NCI-H187 treated with DMSO at 0.1 percent for 48 hours (cell line): Measurements from ENCODE around the gene PHF19.

Source experiments
- DNase-seq: peaks from one replicate; lab custom pipeline; 2025; lab: John Stamatoyannopoulos, UW

Gene PHF19

DNA sequence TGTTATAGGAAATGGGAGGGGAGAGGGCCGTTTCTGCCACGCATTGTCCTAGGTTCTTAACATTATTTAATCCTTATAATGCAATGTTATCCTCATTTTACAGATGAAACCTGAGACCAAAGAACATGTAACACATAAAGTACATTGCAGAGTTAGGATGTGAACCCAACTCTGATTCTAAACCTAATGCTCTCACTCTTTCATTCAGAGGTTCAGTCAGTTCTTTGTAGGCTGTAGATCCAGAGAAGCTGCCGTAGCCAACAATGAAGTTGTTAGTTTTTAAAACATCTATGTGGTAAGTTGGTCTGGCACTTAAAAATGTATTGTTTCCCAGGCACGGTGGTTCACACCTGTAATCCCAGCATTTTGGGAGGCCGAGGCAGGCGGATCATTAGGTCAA is 23.8 kb downstream of the PHF19 start:
- no peak for DNase-seq

DNA sequence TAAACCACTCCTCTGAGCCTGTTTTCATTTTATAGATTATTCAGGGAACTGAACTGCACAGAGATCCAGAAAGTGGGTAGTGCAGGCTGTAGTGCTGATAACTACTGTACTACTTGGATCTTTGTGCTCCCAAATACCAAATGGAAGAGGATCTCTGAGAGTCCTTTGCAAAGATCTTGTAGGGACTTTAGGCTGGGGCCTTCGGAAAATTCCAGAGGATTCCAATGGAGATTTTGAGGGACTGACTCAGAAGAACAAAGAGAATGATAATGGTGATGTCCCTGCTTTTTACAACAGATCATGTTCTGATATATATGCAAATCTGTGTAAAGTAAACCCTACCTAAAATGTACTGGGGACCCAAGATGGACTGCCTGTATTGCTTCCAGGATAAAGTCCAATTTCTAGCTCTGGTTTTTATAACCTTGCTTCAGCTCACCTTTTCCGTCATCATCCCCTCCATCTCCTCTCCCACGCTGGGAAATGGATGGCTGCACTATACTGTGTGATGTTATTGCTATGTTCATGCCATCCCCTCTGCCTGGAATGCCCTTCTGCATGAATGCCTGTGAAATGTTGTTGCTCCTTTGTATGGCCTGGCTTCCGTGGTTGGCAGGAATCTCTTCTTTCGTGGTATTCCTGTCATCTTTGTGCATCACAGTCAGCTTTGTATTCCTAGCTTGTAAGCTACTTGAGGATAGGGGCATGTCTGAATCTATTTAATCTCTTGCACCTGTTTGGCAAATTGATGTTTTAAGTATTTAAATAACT is 24.6 kb downstream of the PHF19 start:
- no peak for DNase-seq

DNA sequence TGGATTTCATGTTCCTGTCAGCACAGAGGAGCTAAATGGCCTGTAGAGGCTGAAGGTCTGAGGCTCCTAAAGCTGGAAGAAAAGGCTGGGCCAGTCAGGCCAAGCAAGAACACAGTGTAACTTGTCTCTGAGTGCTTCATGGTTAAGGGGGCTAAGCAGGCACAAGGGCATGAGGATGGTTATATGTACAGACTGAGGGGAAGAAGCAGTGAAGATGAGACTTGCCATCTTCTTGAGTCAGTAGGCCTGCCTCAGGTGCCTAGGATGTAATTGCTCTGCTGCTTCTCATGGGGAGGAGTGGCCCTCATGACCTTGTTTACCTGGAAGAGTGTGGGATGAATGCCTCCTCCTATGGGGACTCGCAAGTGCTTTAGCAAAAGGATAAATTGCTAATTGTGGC is 25.5 kb downstream of the PHF19 start:
- no peak for DNase-seq

DNA sequence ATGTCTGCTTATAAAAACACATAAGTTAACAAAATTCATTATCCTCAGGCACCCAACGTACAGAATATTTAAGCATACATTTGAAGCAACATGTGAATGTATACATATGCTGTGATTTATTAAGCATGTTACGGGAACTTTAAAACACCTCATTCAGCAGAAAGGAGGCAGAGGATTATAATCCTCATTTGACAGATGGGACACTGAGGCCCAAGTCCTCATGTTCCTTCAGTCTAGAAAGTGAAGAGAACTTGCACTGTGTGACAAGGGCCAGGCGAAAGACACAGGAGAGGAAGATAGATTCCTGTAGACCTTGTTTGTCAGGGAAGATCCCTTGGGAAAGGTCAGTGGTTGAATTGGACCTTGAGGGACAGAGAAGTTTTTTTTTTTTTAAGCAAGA is 26.7 kb downstream of the PHF19 start:
- DNase-seq, result no peak

DNA sequence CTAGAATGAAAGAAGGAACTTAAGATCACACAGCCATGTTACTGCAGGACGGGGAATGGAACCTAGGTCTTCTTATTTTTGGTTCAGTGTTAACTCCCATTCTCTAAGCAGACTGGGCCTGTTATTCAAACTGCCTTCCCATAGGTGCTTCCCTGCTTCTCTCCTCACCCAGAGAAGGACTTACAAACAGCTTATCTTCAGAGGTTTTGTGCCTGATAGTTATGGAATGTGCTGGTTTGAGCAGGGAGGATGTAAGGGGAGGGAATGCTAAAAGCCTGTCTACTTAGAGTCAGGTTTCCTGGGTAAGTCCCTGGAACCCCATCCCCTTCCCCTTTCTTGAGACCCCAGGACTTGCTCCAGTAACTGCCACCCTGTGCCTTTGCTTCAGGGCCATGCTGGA is 30.1 kb downstream of the PHF19 start:
- DNase-seq, result no peak

DNA sequence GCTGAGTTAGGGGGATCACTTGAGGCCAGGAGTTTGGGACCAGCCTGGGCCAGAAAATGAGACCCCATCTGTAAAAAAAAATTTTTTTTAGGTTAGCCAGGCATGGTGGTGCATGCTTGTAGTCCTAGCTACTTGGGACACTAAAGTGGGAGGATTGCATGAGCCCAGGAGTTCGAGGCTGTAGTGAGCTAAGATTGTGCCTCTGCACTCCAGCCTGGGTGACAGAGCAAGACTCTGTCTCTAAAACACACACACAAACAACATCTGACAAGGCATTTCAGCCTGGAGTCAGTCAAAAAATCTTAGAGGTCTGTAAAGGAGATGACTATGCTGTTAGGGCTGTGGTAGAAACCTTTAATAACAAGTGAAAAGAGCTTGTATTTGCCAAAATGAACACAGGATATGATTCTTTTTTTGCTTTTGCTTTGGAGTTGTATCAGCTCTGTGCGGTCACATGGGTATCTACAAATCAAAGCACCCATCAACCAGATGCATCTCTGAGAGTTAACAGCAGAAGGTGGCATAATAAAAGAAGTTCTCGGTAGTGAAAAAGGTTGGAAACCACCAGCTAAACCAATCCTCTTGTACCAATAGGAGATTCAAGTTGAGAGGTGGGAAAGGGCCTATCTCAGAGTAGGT is 30.6 kb downstream of the PHF19 start:
- DNase-seq, result no peak

DNA sequence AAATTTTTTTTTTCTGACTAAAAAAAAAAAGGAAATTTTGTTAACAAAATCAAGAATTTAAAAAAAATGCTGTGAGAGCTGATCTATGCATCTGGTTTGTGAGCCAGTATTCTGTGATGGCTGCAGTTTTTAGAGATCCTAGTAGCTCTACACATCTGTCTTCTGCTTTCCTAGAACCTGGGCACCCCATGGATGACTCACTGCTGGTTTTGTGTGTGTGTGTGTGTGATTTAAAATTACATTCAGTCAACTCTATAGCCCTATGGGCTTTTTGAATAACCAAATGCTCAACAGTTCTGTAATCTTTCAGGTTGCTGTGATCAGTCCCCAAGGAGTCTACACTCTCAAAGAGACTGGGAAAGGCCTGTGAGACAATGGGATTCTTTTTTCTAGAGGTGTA is 31.7 kb downstream of the PHF19 start:
- no peak for DNase-seq

DNA sequence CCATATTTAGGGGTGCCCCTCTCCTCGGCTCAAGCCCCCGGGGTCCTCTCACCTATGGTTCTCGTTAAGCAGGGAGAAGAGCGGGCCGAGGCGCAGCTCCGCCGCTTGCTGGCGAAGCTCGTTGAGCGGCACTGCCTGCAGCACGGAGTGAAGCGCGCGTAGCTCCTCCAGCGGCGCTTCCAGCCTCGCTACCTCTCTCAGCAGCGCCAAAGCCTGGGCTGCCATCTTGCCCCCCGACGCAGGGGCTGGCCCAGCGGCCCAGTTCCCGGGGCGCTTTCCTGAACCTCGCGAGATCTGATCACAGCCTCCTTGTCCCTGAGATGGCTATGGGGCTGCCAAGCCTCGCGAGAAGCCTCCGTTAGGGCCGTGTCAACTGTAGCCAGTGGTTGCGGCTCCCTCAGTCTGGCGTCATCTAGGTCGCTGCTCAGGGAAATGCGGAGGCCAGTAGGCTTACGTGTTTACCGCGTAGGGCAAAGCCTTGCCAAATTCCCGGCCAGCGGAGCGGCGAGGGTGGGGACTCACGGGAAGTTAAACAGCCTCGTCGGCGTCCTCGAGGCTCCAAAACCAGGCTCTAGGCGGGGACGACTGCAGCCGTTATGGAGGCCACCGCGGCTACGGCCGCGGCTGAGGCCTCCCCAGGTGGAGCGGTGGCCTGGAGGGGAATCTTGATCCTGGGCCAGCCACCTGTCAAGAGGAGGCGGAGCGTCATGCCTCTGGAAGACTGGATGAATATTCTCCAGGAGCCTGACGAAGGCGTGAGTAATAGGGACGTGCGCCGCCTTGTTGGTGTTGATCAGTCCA is 34.1 kb downstream of the PHF19 start, which contains the start of gene PSMD5:
Gene PSMD5, minus strand, starts transcription at position 238 of the 801 bp plus-strand sequence. Its CDS starts 13 bp downstream, at position 225.
- peak; percentile 85 for DNase-seq

DNA sequence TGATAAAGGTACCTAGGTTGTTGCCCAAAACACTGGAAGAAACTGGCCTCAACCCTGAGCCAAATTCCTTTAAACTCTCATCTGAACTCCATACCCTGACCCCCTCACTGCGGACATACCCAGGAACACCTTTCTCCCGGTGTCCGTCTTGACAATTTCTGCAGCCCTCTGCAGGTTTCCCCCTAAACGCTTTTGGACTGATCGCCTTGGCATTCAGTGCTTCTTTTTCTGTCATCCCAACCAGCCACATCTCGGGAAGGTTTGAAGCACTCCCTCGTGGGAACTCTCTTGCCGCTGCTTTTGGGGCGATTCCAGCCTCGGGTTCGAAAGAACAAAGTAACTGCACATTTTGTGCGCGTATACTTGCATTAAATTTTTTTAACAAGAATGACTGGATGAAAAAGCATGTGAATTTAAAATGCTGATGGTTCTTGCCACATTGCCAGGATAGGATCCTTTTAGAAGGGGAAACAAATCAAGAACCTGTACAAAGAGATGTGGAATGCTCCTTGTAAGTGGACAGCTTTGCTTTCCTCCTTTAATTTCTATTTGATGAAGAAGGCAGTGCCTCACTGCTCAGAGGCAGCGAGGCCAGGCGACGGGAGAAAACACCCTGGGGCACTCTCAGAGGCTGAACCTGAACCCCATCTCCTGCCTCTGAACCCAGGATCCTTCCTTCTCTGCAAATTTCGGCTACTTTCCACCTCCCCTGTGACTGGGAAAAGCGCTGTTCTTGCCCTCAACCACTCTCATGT is 34.9 kb downstream of the PHF19 start:
- no peak for DNase-seq

DNA sequence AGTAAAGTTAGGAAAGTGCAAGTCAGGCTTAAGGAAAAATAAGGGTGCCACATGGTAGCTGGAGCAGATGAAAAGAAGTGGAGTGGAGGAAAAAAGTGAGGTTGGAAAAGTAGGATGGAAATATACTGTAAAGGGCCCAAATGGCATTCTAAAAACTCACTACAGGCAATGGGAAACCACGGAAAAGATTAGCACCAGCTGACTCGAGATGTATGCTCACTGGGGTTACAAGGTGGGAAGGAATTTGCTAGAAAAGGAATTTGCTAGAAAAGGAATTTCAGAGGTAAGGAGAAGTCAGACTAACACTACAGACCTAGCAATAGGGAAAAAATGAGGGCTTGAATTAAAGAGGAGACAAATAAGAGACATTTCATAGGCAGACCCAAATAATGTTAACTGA is 37.8 kb downstream of the PHF19 start:
- no peak for DNase-seq

DNA sequence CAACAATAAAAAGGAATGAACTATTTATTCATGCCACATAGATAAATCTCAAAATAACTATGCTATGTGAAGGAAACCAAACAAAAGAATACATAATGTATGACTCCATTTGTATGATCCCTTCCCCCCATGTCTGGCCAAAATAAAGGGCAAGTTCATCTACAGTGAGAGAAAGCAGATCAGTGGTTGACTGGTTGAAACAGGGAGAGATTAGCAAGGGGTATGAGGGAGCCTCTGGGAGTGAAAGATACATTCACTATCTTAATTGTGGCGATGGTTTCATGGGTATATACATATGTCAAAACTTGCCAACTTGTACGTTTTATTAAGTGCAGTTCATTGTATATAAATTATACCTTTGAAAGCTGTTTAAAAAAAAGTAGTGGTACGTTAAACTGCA is 39.1 kb downstream of the PHF19 start:
- DNase-seq, result no peak

DNA sequence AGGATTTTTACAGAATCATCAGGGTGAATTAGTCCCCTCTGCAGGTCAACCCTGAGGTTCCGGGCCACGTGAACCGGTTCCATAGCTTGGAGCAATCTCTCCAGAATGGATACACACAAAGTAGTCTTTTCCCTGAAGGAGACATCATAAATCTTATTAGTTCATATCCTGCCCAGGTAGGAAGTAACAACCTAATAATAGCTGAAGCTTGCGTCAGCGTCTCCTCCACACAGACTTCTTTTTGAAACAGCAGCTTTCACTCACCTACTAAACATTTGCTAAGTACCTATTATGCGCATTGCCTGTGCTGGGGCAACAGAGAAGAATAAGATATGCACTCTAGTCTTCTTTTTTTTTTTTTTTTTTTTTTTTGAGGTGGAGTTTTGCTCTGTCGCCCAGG is 43.7 kb downstream of the PHF19 start:
- no peak for DNase-seq

DNA sequence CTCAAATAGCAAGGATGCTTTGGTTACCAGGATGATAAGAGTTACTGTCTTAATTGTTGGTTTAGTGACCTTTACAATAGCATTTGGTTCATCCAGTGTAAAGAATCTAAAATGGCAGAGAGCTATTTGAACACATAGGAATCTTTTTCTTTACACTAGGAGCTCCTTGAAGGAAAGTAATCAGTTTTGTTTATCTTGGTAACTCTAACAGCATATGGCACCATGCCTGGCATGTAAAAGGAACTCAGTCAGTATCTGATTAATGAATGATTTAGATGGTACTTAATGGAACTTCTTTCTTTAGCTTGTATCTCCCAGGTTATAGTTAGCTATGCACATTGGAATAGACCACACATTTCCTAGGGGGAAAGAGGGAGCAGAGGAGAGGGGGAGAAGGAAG is 44.2 kb downstream of the PHF19 start:
- no peak for DNase-seq

DNA sequence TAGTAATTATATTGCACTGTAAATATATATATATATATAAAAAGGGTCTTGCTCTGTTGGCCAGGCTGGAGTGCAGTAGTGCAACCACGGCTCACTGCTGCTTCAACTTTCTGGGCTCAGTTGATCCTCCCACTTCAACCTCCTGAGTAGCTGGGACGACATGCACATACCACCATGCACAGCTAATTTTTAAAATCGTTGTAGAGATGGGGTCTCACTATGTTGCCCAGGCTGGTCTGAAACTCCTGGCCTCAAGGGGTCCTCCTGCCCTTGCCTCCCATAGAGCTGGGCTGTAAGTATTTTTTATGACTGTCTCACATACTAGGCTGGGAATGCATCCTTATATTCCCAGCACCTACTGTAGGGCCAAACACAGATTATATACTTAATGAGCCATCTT is 46.1 kb downstream of the PHF19 start:
- DNase-seq, result no peak

DNA sequence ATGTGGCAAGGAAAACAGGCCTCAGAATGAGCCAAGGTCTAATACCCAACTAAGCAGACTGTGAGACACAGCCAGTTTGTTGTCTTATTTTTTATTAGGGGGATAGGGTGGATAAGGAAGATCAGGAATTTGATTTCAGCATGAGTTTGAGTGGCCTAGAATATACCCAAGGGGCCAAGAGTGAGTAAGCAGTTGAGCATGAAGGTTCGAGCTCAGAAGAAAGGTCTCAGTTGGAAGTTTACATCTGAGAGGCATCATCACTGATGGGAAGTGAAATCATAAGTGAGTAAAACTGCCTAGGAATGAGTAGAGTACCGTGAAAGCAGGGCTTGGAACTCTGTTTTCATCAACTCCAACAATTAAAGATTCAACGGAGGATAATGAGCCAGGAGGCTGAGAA is 46.8 kb downstream of the PHF19 start:
- DNase-seq, result no peak

DNA sequence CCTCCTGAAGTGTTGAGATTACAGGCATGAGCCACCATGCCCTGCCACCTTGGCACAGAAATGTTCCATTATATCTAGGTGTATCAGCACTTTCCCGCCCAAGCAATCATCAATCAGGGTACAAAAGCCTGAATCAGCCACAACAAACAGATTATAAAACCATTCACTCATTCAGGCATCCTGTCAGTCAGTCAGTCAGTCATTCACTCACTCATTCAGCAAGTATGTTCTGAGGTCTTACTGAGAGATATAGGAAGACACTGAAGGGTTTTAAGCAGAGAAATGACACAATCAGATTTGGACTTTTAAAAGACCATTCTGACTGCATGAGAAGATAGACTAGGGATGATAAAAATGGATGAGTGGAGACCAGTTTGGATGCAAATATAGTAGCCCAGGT is 47.3 kb downstream of the PHF19 start:
- DNase-seq, result no peak

DNA sequence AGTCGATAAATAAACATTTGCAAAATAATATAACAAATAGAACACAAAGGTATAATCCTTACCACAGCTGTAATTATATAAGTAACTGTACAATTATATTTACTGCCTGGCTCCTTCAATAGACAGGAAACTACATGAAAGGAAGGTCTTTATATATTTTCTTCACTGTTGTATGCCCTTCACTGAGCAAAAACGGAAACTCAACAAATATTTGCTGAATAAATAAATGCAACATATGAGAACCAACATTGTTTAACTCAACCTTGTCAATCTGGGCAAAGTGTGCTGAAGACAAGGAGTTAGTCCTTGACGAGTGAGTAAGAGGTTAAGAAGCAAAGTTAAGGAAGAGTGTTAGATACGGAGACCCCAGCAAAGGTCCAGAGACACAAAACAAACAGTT is 56.9 kb downstream of the PHF19 start:
- no peak for DNase-seq

DNA sequence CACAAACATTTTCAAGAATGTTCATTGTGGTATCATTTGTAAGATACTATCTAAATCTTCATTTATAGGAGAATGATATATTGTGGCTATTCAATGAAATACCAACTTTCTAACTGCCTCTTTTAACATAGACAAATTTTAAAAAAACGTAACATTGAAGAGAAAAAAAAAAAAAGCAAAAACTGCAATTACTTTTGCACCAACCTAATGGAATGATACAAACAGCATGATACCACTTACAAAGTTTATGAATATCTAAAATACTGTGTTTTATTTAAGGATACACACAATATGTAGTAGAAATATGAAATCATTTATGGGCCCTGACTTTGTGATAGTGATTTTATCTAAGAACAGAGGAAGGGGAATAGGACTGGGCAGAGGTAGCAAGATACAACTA is 58.4 kb downstream of the PHF19 start:
- no peak for DNase-seq

DNA sequence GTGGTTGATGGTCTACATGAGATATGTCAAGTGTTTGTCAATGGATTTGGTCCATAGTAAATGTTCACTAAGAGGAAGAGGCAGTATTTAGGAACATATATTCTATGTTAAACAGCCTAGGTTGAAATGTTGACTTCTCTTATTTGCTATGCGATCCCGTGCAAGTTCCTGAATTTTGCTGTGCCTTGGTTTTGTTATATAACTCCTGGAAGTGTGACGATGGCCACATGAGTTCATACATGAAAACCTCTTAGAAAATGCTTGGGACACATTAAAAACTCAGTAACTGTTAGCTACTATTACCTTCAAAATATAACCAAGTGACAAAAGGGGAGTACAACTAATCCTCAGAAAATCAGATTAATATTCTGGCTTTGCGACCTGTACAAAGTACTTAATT is 61.9 kb downstream of the PHF19 start:
- no peak for DNase-seq

DNA sequence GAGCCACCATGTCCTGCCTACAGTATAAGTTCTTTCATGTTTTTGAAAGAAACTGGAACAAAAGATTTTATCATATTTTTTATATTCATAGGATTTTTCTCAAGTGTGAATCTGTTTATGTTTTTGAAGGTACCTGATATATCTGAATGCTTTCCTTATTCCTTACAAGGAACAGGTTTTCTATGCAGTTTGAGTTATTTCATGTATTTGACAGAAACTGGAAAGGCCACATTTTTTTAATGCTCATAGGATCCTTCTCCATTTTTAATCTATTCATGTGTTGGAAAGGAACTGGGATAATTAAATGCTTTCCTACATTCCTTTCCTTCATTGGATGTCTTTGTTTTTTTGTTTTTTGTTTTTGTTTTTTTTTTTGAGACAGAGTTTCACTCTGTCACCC is 68.1 kb downstream of the PHF19 start:
- no peak for DNase-seq

DNA sequence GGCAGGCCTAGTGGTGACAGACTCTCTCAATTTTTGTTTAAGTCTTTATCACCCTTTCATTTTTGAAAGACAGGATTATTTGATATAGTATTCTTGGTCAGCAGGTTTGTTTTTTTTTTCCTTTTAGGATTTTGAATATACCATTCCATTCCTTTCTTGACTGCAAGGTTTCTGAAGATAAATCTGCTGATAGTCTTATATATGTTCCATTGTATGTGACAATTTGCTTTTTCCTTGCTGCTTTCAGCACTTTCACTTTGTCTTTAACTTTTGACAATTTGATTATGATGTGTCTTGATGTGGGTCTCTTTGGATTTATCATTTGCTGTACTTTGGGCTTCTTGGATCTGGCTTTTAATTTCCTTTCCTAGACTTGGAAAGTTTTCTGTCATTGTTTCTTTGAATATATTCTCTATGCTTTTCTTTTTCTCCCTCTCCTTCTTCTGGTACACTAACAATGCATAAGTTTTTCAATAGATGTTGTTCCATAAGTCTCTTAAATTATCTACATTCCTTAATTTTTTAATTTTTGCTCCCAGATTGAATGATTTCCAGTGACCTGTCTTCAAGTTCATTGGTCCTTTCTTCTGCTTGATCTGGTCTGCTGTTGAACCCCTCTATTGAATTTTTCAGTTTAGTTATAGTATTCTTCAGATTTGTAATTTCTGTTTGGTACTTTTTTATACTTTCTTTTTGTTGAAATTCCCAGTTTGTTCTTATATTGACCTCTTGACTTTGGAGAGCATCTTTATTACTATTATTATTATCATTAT is 69.2 kb downstream of the PHF19 start:
- DNase-seq, result no peak
